ENCODE measurements around the gene TTC27.
A peak's percentile ranks its signal among the peaks of the same experiment; 100 is the strongest.
"Not testable (repeated sequence)": the region's sequence is repeated elsewhere in the genome, so short reads cannot be mapped to it uniquely, and the experiment has no call there.

TTC27 gene

GRCh38 chr2:32720771-32721170, 92.9 kb downstream of the TTC27 start:
- no peak for DNase-seq

- DNase-seq, result no peak
These were observed 93.5 kb downstream of the TTC27 start for GRCh38 chr2:32721376-32721775.

GRCh38 chr2:32723467-32724079, 95.7 kb downstream of the TTC27 start:
- DNase-seq, result no peak

DNA sequence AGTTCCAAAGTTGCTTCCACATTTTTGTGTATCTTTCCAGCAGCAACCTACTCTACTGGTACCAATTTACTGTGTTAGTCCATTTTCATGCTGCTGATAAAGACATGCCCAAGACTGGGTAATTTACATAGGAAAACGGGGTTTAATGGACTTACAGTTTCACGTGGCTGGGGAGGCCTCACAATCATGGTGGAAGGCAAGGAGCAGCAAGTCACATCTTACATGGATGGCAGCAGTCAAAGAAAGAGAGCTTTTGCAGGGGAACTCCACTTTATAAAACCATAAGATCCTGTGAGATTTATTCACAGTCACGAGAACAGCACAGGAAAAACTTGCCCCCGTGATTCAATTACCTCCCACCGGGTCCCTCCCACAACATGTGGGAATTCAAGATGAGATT, 98.8 kb downstream of the TTC27 start:
- not testable (repeated sequence) for DNase-seq

DNA sequence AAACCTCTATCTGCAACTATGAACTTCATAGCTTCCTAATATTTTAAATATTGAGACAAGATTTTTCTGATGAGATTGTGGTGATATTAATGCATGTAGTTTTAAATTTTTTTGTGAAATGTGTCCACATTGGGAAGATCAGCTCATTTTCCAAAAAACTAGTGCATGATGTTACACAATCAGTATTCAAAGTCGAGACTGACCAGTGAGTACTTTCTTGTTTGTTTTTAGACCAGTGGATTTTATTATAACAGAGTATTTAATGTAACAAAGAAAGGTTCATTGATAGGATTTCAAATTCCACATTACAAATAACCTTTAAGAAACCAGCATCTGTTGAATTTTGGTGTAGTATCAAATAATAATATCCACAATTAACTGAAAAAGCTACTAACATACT, 99.3 kb downstream of the TTC27 start:
- DNase-seq, result no peak

- DNase-seq, result not testable (repeated sequence)
These were observed 103.1 kb downstream of the TTC27 start for GRCh38 chr2:32730958-32731357.

DNA sequence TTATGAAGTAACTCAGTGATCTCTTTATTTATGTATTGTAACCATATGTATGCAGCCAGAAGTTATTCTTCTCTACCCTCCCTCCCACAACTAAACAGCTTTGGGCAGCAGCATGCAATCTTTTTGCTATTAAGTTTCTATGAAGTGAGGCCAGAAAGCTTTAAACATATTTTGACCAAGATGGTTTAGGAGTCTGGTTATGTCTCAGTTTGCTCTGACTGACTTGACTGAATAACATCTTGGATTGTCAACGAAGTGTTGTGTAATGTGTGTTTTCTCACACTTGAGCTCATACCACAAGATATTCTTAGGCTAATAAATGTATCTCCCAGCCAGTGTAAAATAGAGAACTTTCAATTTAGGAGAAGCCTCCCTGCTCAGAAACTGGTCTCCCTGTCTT, 104.3 kb downstream of the TTC27 start:
- no peak for DNase-seq

- no peak for DNase-seq
These were observed 105.1 kb downstream of the TTC27 start for GRCh38 chr2:32732912-32733472.

- DNase-seq, result no peak
These were observed 107.5 kb downstream of the TTC27 start for GRCh38 chr2:32735348-32735747.

DNA sequence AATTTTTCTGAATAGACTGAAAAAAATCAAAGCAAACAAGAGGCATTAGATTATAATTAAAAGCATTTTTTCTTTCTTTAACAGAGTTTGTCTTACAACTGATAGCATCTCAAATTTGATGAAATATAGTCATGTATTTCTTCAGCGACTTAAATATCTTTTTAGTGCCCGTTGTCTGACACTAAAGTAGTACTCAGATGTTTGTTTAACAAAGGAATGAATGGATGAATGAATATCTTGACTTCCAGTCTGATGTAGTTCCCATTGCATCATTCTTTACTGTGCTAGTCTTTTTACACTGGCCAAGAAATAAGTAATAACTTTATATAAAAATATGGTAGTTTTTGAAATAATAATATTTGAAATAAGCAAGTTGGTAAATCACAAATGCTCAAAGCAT, 111.1 kb downstream of the TTC27 start:
- DNase-seq, result no peak

- no peak for DNase-seq
These were observed 111.8 kb downstream of the TTC27 start for GRCh38 chr2:32739664-32740063.

DNA sequence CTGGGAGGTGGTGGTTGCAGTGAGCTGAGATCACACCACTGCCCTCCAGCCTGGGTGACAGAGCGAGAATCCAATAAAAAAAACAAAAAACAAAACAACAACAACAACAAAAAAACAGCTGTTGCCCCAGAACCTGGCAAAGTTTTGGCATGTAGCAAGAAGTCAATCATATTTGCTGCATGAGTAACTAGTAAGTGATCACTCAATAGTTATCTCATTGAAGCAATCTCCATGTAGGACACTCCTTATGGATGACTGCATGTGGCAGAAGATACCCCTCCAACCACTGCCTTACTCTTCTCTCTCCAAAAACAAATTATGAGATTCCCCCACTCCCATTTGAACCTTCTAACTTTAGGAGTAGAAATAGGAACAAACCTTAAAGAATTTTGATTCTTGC, 113.7 kb downstream of the TTC27 start:
- DNase-seq, result no peak

- no peak for DNase-seq
These were observed 114.5 kb downstream of the TTC27 start for GRCh38 chr2:32742376-32742775.

DNA sequence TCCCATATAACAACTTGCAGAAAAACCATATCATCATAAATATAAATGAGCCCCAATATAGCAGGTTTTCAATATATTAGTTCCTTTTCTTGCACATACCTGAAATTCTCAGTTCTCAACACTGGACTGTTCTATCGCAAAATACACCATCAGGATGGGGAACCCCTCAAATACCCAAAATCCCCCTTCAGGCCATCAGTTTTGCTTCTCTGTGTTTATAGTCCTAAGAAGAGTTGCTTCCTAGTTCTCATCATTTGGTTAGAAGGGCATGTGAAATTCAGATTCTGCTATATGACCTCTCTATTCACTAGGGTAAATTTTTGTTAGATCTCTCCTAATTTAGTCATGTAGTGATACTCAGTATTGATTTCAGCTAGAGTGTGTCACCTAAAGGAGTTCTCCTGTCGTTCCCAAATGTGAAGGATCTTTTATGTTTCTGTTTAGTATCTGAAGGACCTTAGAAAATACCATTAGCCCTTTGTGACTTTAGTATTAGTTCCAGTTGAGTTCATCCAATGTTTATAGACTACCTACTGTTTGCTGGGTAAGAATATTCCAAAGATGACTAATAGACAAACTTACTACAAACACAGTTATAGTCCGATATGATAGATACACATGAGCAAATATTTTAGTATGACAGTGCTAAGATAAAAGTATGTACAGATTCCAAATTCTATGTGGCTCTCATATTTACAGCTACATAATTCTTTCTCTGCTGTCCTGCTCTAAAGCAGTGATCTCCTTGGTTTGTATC, 115.8 kb downstream of the TTC27 start:
- no peak for DNase-seq

DNA sequence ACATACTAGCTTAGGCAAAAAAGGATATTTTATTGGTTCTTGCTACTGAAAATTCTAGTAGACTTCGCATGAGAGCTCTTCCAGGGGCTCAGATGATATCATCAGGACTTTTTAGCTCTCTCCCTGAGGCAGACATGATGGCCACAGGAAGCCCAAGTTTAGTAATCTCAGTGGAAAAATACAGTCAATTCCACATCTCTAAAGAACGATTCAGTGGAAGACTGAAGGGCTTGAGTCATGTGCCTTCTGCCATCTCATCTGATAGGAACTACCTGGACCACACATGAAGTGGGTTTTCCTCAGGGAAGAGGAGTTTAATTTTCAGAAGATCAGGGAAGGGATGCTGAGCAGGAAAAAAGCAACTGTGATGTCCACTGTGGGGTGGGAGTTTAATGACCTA, 117.3 kb downstream of the TTC27 start:
- DNase-seq, result peak; percentile 4

DNA sequence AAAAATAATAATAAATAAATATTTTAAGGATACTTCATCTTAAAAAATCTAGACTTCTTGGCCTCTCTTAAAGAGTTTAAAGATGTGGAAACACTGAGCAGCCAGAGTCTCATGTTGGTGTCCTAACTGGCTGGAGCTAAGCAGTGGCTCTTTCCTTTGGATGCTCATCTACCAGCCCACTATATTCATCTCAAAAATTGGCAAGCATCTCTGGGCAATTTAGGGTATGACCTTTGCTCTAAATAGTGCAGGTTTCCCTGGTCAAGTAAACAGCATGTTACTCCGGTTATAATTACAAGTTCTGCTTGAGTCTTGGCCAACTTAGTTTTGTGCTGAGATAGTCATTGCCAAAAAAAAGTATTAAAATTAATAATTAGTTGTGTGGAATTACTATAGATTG, 117.8 kb downstream of the TTC27 start:
- DNase-seq, result no peak

GRCh38 chr2:32746669-32747068, 118.8 kb downstream of the TTC27 start:
- no peak for DNase-seq

GRCh38 chr2:32748158-32748557, 120.3 kb downstream of the TTC27 start:
- no peak for DNase-seq

GRCh38 chr2:32750880-32751279, 123.0 kb downstream of the TTC27 start:
- DNase-seq, result no peak

- no peak for DNase-seq
These were observed 124.4 kb downstream of the TTC27 start for GRCh38 chr2:32752205-32752604.

DNA sequence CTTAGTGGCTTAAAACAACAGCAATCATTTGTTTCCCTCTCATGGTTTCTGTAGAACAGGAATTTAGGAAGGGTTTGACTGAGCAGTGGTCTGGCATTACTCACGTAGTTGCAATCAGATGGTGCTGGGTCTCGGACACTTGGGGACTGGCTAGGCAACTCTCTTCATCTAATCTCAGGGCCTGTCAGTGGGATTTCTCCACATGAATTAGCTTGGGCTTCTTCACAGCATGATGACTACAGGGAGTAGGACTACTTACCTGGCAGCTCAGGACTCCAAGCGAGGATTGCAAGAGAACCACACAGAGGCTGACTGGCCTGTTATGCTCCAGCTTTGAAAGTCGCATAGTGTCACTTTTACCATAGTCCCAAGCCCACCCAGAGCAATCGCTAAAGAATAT, 125.1 kb downstream of the TTC27 start:
- no peak for DNase-seq

- not testable (repeated sequence) for DNase-seq
These were observed 126.8 kb downstream of the TTC27 start for GRCh38 chr2:32754676-32755075.

- no peak for DNase-seq
These were observed 127.8 kb downstream of the TTC27 start for GRCh38 chr2:32755666-32756065.

- no peak for DNase-seq
These were observed 128.4 kb downstream of the TTC27 start for GRCh38 chr2:32756074-32756727.

All from T1000 (cell line).